Natural killer cell (primary cell): ENCODE results near the gene SPRED2. TPM values are rescaled to one million over a fixed set of nuclear protein-coding genes. Genes with fewer than 3 reads are reported as not detected.

Experiments used
- ATAC-seq, 3 donors: fragments of 150-1000 bp in 2 of 3; fragments of 200-7000 bp in 1 of 3; cut with Tn5 transposase; 1 replicate in 1 of 3; 2 replicates in 2 of 3; pipeline ENCODE4 v1.10.0; 2021; ENCODE audit warnings: mild to moderate bottlenecking in 2 of 3, moderate library complexity in 2 of 3
- DNase-seq, 2 donors: peaks; one replicate each; pipeline versions ENCODE4 v3.0.0 to v3.0.0-alpha.2; 2013 to 2021; ENCODE audit warnings: mixed read lengths in 1 of 2
- H3K27ac ChIP-seq: one replicate; pipeline ENCODE4 v1.5.1; 2013; ENCODE audit warnings: mild to moderate bottlenecking, low read length
- H3K27me3 ChIP-seq: one replicate; pipeline ENCODE4 v1.6.1; 2013; ENCODE audit warnings: low read length; ENCODE audit not compliant: control insufficient read depth, insufficient read depth
- H3K36me3 ChIP-seq: one replicate; pipeline ENCODE4 v1.6.1; 2013; ENCODE audit warnings: low read length; ENCODE audit not compliant: control insufficient read depth, insufficient read depth
- H3K4me1 ChIP-seq: one replicate; pipeline ENCODE4 v1.6.1; 2013; ENCODE audit warnings: low read length; ENCODE audit not compliant: control insufficient read depth, insufficient read depth
- H3K4me3 ChIP-seq: one replicate; pipeline ENCODE4 v1.5.1; 2013; ENCODE audit warnings: low read length
- H3K9me3 ChIP-seq: one replicate; pipeline ENCODE4 v1.6.1; 2013; ENCODE audit warnings: low read length; ENCODE audit not compliant: control insufficient read depth, insufficient read depth
- H3K27ac Mint-ChIP-seq, 2 donors: one replicate each; pipeline ENCODE4 v1.8.0; 2022; ENCODE audit warnings: mild to moderate bottlenecking in 2 of 2, mixed read lengths in 2 of 2, moderate library complexity in 1 of 2
- H3K27me3 Mint-ChIP-seq, 2 donors: one replicate each; pipeline ENCODE4 v1.8.0; 2022; ENCODE audit warnings: low read depth in 2 of 2, mixed read lengths in 2 of 2
- H3K36me3 Mint-ChIP-seq: one replicate; pipeline ENCODE4 v1.8.0; 2022; ENCODE audit warnings: mixed read lengths
- H3K4me1 Mint-ChIP-seq, 2 donors: one replicate each; pipeline ENCODE4 v1.8.0; 2022; ENCODE audit warnings: mixed read lengths in 2 of 2
- H3K4me3 Mint-ChIP-seq: one replicate; pipeline ENCODE4 v1.8.0; 2022; ENCODE audit warnings: mild to moderate bottlenecking, moderate library complexity, mixed read lengths
- H3K9me3 Mint-ChIP-seq, 2 donors: one replicate each; pipeline ENCODE4 v1.8.0; 2022; ENCODE audit warnings: mixed read lengths in 2 of 2
- CTCF ChIP-seq: fragments of 200-600 bp; IDR thresholded peaks from one replicate; pipeline ENCODE4 v1.8.0; 2022; ENCODE audit warnings: antibody characterized with exemption
- WGBS: methylation state at CpG from one replicate; pipeline ENCODE4 v1.1.7; 2013; ENCODE audit warnings: missing lambda C conversion rate; ENCODE audit not compliant: insufficient coverage; 5-methylcytosine and 5-hydroxymethylcytosine counted together
- intact Hi-C: fragments of 100-400 bp; cut with micrococcal nuclease; formaldehyde crosslinking; loops from one replicate; pipeline ENCODE4 v1.14.2; 2022
- total RNA-seq, 4 donors: library from RNA; stranded (reverse); fragments of 120-200 nt in 1 of 4; gene quantifications; one replicate each; pipeline versions ENCODE4 v1.2.3 to v1.2.4, GENCODE V29; 2013 to 2022

The SPRED2 gene
- total RNA-seq, 3 donors from 2014 or later (not counting 1 experiment from before 2014, with no cell fraction given) = 3.8 to 8.6 (median 8.3) TPM

GRCh38 chr2:65436824-65437221 is 4.4 kb upstream of the SPRED2 start:
- DNase-seq = no peak
- H3K4me3 Mint-ChIP-seq = peak overlapping the region; percentile 98
- 2% methylated on average over 12 of the region's 12 CpGs for WGBS
- Histone ChIP-seq H3K4me1 (peaks cover 30% of the 10 kb centered on the region), H3K27me3 (peaks cover 13% of the 10 kb centered on the region), H3K9me3 (no peaks in the 10 kb centered on the region), H3K36me3 (no peaks in the 10 kb centered on the region), H3K27ac (no peak overlapping the region), H3K4me3 (peak overlapping the region; percentile 60)
- H3K27me3 Mint-ChIP-seq = peaks cover 0 to 12% of the 10 kb centered on the region in 2 donors
- H3K36me3 Mint-ChIP-seq = no peaks in the 10 kb centered on the region
- peaks cover 17 to 32% of the 10 kb centered on the region in 2 donors for H3K4me1 Mint-ChIP-seq
- H3K9me3 Mint-ChIP-seq = no peaks in the 10 kb centered on the region
- intact Hi-C loops = loop anchor here (5.0 kb wide), 1 partner anchor 135 kb away; no protein-coding TSS in a partner anchor
- H3K27ac Mint-ChIP-seq = peak overlapping the region; percentile 82 to 89
- ATAC-seq = peak in 1 of 3 donors; percentile 23
- no peak for TF ChIP-seq CTCF

GRCh38 chr2:65436169-65436823 is 3.9 kb upstream of the SPRED2 start:
- ATAC-seq = peak; percentile 59 to 83 (median 69)
- intact Hi-C loops = loop anchor here (5.0 kb wide), 1 partner anchor 134 kb away; no protein-coding TSS in a partner anchor
- Mint-ChIP-seq H3K4me3 (peak overlapping the region; percentile 98), H3K36me3 (no peaks in the 10 kb centered on the region), H3K9me3 (no peaks in the 10 kb centered on the region), H3K27me3 (peaks cover 0 to 10% of the 10 kb centered on the region in 2 donors), H3K27ac (peak overlapping the region; percentile 82 to 89), H3K4me1 (peaks cover 17 to 31% of the 10 kb centered on the region in 2 donors)
- Histone ChIP-seq H3K4me3 (peak overlapping the region; percentile 60), H3K9me3 (no peaks in the 10 kb centered on the region), H3K4me1 (peaks cover 30% of the 10 kb centered on the region), H3K36me3 (no peaks in the 10 kb centered on the region), H3K27me3 (peaks cover 13% of the 10 kb centered on the region), H3K27ac (no peak overlapping the region)
- no peak for TF ChIP-seq CTCF
- peak; percentile 50 to 57 for DNase-seq
- WGBS = under 1% methylated on average over 65 of the region's 65 CpGs

GRCh38 chr2:65435625-65436168 is 3.3 kb upstream of the SPRED2 start:
- Mint-ChIP-seq H3K36me3 (no peaks in the 10 kb centered on the region), H3K4me1 (peaks cover 19 to 31% of the 10 kb centered on the region in 2 donors), H3K27ac (peak overlapping the region; percentile 82 to 89), H3K9me3 (no peaks in the 10 kb centered on the region), H3K27me3 (peaks cover 0 to 10% of the 10 kb centered on the region in 2 donors), H3K4me3 (peak overlapping the region; percentile 98)
- no peak for TF ChIP-seq CTCF
- under 1% methylated on average over 40 of the region's 42 CpGs for WGBS
- H3K27ac ChIP-seq = no peak overlapping the region
- intact Hi-C loops = loop anchor here (5.0 kb wide), 1 partner anchor 133 kb away; no protein-coding TSS in a partner anchor
- peak; percentile 19 to 24 (median 20) for ATAC-seq
- peaks cover 13% of the 10 kb centered on the region for H3K27me3 ChIP-seq
- H3K4me3 ChIP-seq = peak overlapping the region; percentile 60
- peak; percentile 37 to 51 for DNase-seq
- peaks cover 30% of the 10 kb centered on the region for H3K4me1 ChIP-seq
- no peaks in the 10 kb centered on the region for H3K9me3 ChIP-seq
- no peaks in the 10 kb centered on the region for H3K36me3 ChIP-seq
